Fibroblast of lung (primary cell): ENCODE results near the gene NKAIN4. TPM values are rescaled to one million over a fixed set of nuclear protein-coding genes. Genes with fewer than 3 reads are reported as not detected.
A peak's percentile ranks its signal among the peaks of the same experiment; 100 is the strongest.

Experiments
- DNase-seq, 2 donors: peaks; one replicate each; pipeline versions ENCODE4 v3.0.0 to v3.0.0-alpha.2; 2010; ENCODE audit warnings: low read depth in 2 of 2
- H2AFZ ChIP-seq: 2 replicates; pipeline ENCODE4 v1.5.1; 2012; ENCODE audit warnings: low read length, control low read depth, inconsistent platforms
- H3K27ac ChIP-seq: 2 replicates; pipeline ENCODE4 v1.5.1; 2011; ENCODE audit warnings: low read length, control low read depth; ENCODE audit not compliant: insufficient read depth
- H3K27me3 ChIP-seq: 2 replicates; pipeline ENCODE4 v1.5.1; 2011; ENCODE audit warnings: mild to moderate bottlenecking, low read length; ENCODE audit not compliant: control insufficient read depth, insufficient read depth
- H3K36me3 ChIP-seq: 2 replicates; pipeline ENCODE4 v1.5.1; 2011; ENCODE audit warnings: low read length; ENCODE audit not compliant: control insufficient read depth, insufficient read depth
- H3K4me1 ChIP-seq: 2 replicates; pipeline ENCODE4 v1.5.1; 2011; ENCODE audit warnings: low read length; ENCODE audit not compliant: control insufficient read depth, insufficient read depth; ENCODE audit errors: extremely low read depth
- H3K4me2 ChIP-seq: 2 replicates; pipeline ENCODE4 v1.5.1; 2011; ENCODE audit warnings: low read length, control low read depth; ENCODE audit not compliant: insufficient read depth; ENCODE audit errors: extremely low read depth
- H3K4me3 ChIP-seq, 4 experiments: fragments of 200-600 bp in 1 of 4; sonication (generic) in 1 of 4; replicated peaks in 1 of 4; 2 replicates each; pipeline ENCODE4 v1.5.1; 2011 to 2016; ENCODE audit warnings: low read length in 4 of 4, low read depth in 3 of 4, mild to moderate bottlenecking in 3 of 4, control low read depth in 2 of 4, inconsistent platforms in 1 of 4, mixed read lengths in 1 of 4; ENCODE audit not compliant: insufficient read depth in 1 of 4; ENCODE audit errors: control extremely low read depth in 1 of 4
- H3K79me2 ChIP-seq: 2 replicates; pipeline ENCODE4 v1.5.1; 2012; ENCODE audit warnings: mild to moderate bottlenecking, low read length, inconsistent platforms; ENCODE audit not compliant: control insufficient read depth, insufficient read depth
- H3K9ac ChIP-seq: 2 replicates; pipeline ENCODE4 v1.5.1; 2011; ENCODE audit warnings: mild to moderate bottlenecking, low read length, control low read depth; ENCODE audit not compliant: insufficient read depth
- H3K9me3 ChIP-seq: 2 replicates; pipeline ENCODE4 v1.5.1; 2012; ENCODE audit warnings: low read depth, low read length; ENCODE audit not compliant: control insufficient read depth, insufficient read depth
- H4K20me1 ChIP-seq: 2 replicates; pipeline ENCODE4 v1.5.1; 2011; ENCODE audit warnings: low read length; ENCODE audit not compliant: control insufficient read depth, insufficient read depth; ENCODE audit errors: extremely low read depth
- EZH2 ChIP-seq: IDR thresholded peaks from 2 replicates; pipeline ENCODE4 v1.5.1; 2012; ENCODE audit warnings: low read length, control low read depth, mild to moderate bottlenecking; ENCODE audit errors: missing control alignments
- polyA plus RNA-seq, 2 donors: library from polyadenylated mRNA; depleted of rRNA in 1 of 2; stranded (reverse) in 1 of 2; unstranded in 1 of 2; fragments of >200 nt; gene quantifications; 2 replicates each; pipeline ENCODE4 v1.2.1, GENCODE V29; 2011 to 2012; ENCODE audit warnings: missing spikeins in 1 of 2
- total RNA-seq: library from RNA; depleted of rRNA; stranded (reverse); fragments of >200 nt; gene quantifications from 2 replicates; pipeline ENCODE4 v1.2.1, GENCODE V29; 2014
- TF ChIP-seq, protein P1 (sequence below), 2 donors: IDR thresholded peaks in 1 of 2; conservative IDR thresholded peaks in 1 of 2; 1 replicate in 1 of 2; 2 replicates in 1 of 2; pipeline ENCODE4 v1.5.1; 2011 to 2012; ENCODE audit warnings: low read length in 2 of 2, control low read depth in 1 of 2, inconsistent platforms in 1 of 2, low read depth in 1 of 2, mild to moderate bottlenecking in 1 of 2

The NKAIN4 gene
- total and polyA plus RNA-seq, 2 donors (not counting 1 experiment from before 2014, with no cell fraction given) = not detected

DNA sequence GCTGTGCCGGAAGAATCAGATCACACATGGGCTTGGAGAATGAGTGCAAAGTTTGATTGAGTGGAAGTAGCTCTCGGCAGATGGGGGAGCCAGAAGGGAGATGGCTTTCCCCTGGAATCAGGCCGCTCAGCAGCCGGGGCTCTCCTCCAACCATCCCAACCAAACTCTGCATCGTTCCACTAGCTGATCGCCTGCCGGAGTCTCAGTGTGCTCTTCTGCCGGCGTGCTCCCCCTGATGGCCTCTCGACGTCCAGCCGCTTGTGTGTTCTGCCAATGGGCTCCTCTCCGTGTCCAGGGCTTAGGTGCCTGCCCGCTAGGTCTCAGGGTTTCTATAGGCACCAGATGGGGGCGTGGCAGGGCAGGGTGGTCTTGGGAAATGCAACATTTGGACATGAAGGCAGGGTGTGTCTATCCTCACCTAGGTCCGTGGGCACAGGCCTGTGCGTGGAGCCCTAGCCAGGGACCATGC is 23.4 kb downstream of the NKAIN4 start:
- H3K27ac ChIP-seq = no peak overlapping the region
- no peaks in the 10 kb centered on the region for H3K79me2 ChIP-seq
- TF ChIP-seq, protein P1, sequence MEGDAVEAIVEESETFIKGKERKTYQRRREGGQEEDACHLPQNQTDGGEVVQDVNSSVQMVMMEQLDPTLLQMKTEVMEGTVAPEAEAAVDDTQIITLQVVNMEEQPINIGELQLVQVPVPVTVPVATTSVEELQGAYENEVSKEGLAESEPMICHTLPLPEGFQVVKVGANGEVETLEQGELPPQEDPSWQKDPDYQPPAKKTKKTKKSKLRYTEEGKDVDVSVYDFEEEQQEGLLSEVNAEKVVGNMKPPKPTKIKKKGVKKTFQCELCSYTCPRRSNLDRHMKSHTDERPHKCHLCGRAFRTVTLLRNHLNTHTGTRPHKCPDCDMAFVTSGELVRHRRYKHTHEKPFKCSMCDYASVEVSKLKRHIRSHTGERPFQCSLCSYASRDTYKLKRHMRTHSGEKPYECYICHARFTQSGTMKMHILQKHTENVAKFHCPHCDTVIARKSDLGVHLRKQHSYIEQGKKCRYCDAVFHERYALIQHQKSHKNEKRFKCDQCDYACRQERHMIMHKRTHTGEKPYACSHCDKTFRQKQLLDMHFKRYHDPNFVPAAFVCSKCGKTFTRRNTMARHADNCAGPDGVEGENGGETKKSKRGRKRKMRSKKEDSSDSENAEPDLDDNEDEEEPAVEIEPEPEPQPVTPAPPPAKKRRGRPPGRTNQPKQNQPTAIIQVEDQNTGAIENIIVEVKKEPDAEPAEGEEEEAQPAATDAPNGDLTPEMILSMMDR (conservative IDR thresholded peaks at IDR 0.05 in 1 of 2, IDR thresholded peaks at IDR 0.05 in 1 of 2; ENCODE audit: low read depth in 1 of 2, low read length in 2 of 2) = peak; percentile 68 to 78
- TF ChIP-seq EZH2 = peak; percentile 47
- H3K4me3 ChIP-seq = no peak overlapping the region
- H3K27me3 ChIP-seq = peaks cover 7% of the 10 kb centered on the region
- no peaks in the 10 kb centered on the region for H3K9me3 ChIP-seq
- no peaks in the 10 kb centered on the region for H3K36me3 ChIP-seq
- no peak overlapping the region for H3K4me2 ChIP-seq
- peak overlapping the region; percentile 42 for H2AFZ ChIP-seq
- no peak overlapping the region for H3K9ac ChIP-seq
- peaks cover 14% of the 10 kb centered on the region for H3K4me1 ChIP-seq
- DNase-seq = peak; percentile 68 to 73
- H4K20me1 ChIP-seq = no peaks in the 10 kb centered on the region

DNA sequence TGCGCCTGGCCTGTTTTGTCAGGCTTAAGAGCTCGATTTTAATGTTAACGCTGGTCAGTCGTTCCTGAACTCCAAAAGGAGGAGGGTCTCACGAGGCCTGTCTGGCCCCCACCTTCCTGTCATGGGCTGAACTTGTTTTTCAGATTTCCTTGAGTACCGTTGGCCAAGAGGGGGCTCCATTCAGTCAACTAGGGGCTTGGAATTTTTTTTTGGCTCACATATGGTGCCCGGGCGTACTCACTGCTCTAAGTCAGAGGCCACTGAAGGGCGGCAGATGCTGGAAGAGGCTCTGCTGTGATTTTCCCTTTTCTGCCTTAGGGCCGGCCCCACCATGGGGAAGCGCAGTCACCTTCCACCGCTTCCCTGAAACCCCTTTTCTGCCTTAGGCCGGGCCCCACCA is 25.5 kb downstream of the NKAIN4 start:
- Histone ChIP-seq H4K20me1 (no peaks in the 10 kb centered on the region), H3K4me1 (peaks cover 16% of the 10 kb centered on the region), H3K36me3 (no peaks in the 10 kb centered on the region), H3K27ac (no peak overlapping the region), H3K4me2 (no peak overlapping the region), H3K9me3 (no peaks in the 10 kb centered on the region), H3K79me2 (no peaks in the 10 kb centered on the region), H2AFZ (no peak overlapping the region), H3K9ac (no peak overlapping the region), H3K27me3 (peaks cover 7% of the 10 kb centered on the region), H3K4me3 (no peak overlapping the region)
- no peak for DNase-seq
- TF ChIP-seq, protein P1 (conservative IDR thresholded peaks at IDR 0.05 in 1 of 2, IDR thresholded peaks at IDR 0.05 in 1 of 2; ENCODE audit: low read depth in 1 of 2, low read length in 2 of 2) = no peak
- TF ChIP-seq EZH2 = no peak

DNA sequence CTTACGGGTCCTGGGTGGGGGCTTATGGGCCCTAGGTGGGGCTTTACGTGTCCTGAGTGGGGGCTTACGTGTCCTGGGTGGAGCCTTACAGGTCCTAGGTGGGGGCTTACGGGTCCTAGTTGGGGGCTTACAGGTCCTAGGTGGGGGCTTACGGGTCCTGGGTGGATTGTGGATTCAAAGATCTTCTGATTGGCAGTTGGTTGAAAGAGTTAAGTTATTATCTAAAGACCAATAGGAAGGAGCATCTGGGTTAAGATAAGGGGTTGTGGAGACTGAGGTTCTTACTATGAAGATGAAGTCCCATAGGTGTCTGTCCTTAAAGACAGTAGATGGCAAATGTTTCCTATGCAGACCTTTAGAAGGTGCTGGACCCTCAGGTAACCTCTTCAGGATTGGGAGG is 27.0 kb downstream of the NKAIN4 start:
- Histone ChIP-seq H3K27ac (no peak overlapping the region), H4K20me1 (no peaks in the 10 kb centered on the region), H3K79me2 (no peaks in the 10 kb centered on the region), H3K9me3 (no peaks in the 10 kb centered on the region), H3K4me2 (no peak overlapping the region), H3K36me3 (no peaks in the 10 kb centered on the region), H3K4me1 (peaks cover 11% of the 10 kb centered on the region), H2AFZ (no peak overlapping the region), H3K4me3 (no peak overlapping the region), H3K9ac (no peak overlapping the region), H3K27me3 (peaks cover 7% of the 10 kb centered on the region)
- no peak for DNase-seq
- TF ChIP-seq EZH2 = no peak
- TF ChIP-seq, protein P1 (conservative IDR thresholded peaks at IDR 0.05 in 1 of 2, IDR thresholded peaks at IDR 0.05 in 1 of 2; ENCODE audit: low read depth in 1 of 2, low read length in 2 of 2) = no peak
